H1 (cell line): ENCODE data around the gene CTIF. TPM values are rescaled to one million over a fixed set of nuclear protein-coding genes. Genes with fewer than 3 reads are reported as not detected.

ENCODE experiments used
- ASH2L ChIP-seq: fragments of 200-600, 300-600 bp; sonication (generic); IDR thresholded peaks from one replicate; pipeline ENCODE4 v1.7.1; 2017; ENCODE audit warnings: low read length
- EGR1 ChIP-seq: IDR thresholded peaks from 2 replicates; pipeline ENCODE4 v1.6.1; 2011; ENCODE audit warnings: low read depth, low read length, borderline replicate concordance
- HDAC6 ChIP-seq: IDR thresholded peaks from one replicate; pipeline ENCODE4 v1.7.1; 2012; ENCODE audit warnings: low read depth, mild to moderate bottlenecking, inconsistent platforms, low read length, moderate library complexity
- NRF1 ChIP-seq: IDR thresholded peaks from 2 replicates; pipeline ENCODE4 v1.6.1; 2011; ENCODE audit warnings: mild to moderate bottlenecking, low read depth, low read length, improper control_type of control experiment
- SP4 ChIP-seq: IDR thresholded peaks from 2 replicates; pipeline ENCODE4 v1.6.1; 2012; ENCODE audit warnings: low read length, inconsistent platforms
- polyA plus RNA-seq, 7 experiments: library from polyadenylated mRNA; depleted of rRNA in 3 of 7; stranded (reverse) in 5 of 7; unstranded in 2 of 7; fragments of >200 nt in 5 of 7; fragments of 200-250 nt in 2 of 7; gene quantifications; 1 replicate in 5 of 7; 2 replicates in 1 of 7; 4 replicates in 1 of 7; pipeline versions ENCODE4 v1.2.1 to v1.2.3, GENCODE V29; 2011 to 2013; ENCODE audit warnings: missing spikeins in 2 of 7, mixed read lengths in 2 of 7
- total RNA-seq: library from RNA; stranded (reverse); fragmentation: NEBNext Ultra II Directional; extraction: Animal tissue kit (Norgen Biotek cat#: 25700); gene quantifications from 2 replicates; pipeline ENCODE4 v1.2.1, GENCODE V29; 2021
- TF ChIP-seq, protein P1 (sequence below): fragments of 300-600 bp; sonication (generic); IDR thresholded peaks from 2 replicates; pipeline ENCODE4 v1.7.1; 2012; ENCODE audit warnings: low read length, moderate library complexity, mild to moderate bottlenecking, inconsistent platforms; ENCODE audit not compliant: insufficient replicate concordance
- TF ChIP-seq, protein P2 (sequence below): IDR thresholded peaks from 2 replicates; pipeline ENCODE4 v1.6.1; 2011; ENCODE audit warnings: low read length, improper control_type of control experiment
- TF ChIP-seq, protein P3 (sequence below), 3 experiments: IDR thresholded peaks; 1 replicate in 2 of 3; 2 replicates in 1 of 3; pipeline versions ENCODE4 v1.5.1 to v1.6.1; 2011; ENCODE audit warnings: low read length in 3 of 3, mild to moderate bottlenecking in 3 of 3, inconsistent platforms in 2 of 3, low read depth in 1 of 3, moderate library complexity in 1 of 3; ENCODE audit not compliant: insufficient read depth in 1 of 3; ENCODE audit errors: control extremely low read depth in 1 of 3

Gene CTIF
- total and polyA plus RNA-seq, 2 of the 8 experiments (the other 6 are each of a cell fraction or from before 2014, with no cell fraction given), result 9.0 to 17.8 TPM

DNA sequence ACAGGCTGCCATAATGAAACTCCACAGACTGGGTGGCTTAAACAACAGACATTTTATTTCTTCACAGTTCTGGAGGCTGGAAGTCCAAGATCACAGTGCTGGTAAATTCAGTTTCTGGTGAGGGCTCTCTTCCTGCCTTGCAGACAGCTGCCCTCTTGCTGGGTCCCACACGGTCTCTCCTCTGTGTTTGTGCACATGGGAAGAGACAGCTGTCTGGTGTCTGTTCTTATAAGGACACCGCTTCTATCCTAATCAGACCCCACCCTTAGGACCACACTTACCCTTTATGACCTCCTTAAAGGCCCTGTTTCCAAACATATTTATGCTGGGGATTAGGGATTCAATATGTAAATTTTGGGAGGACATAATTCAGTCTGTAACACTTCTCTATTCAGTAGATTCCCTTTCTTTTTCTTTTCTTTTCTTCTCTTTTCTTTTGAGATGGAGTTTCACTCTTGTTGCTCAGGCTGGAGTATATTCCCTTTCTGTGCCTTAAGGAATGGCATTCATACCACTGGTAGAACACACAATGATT, 18.9 kb downstream of the CTIF start (continued):
- TF ChIP-seq, protein P1, sequence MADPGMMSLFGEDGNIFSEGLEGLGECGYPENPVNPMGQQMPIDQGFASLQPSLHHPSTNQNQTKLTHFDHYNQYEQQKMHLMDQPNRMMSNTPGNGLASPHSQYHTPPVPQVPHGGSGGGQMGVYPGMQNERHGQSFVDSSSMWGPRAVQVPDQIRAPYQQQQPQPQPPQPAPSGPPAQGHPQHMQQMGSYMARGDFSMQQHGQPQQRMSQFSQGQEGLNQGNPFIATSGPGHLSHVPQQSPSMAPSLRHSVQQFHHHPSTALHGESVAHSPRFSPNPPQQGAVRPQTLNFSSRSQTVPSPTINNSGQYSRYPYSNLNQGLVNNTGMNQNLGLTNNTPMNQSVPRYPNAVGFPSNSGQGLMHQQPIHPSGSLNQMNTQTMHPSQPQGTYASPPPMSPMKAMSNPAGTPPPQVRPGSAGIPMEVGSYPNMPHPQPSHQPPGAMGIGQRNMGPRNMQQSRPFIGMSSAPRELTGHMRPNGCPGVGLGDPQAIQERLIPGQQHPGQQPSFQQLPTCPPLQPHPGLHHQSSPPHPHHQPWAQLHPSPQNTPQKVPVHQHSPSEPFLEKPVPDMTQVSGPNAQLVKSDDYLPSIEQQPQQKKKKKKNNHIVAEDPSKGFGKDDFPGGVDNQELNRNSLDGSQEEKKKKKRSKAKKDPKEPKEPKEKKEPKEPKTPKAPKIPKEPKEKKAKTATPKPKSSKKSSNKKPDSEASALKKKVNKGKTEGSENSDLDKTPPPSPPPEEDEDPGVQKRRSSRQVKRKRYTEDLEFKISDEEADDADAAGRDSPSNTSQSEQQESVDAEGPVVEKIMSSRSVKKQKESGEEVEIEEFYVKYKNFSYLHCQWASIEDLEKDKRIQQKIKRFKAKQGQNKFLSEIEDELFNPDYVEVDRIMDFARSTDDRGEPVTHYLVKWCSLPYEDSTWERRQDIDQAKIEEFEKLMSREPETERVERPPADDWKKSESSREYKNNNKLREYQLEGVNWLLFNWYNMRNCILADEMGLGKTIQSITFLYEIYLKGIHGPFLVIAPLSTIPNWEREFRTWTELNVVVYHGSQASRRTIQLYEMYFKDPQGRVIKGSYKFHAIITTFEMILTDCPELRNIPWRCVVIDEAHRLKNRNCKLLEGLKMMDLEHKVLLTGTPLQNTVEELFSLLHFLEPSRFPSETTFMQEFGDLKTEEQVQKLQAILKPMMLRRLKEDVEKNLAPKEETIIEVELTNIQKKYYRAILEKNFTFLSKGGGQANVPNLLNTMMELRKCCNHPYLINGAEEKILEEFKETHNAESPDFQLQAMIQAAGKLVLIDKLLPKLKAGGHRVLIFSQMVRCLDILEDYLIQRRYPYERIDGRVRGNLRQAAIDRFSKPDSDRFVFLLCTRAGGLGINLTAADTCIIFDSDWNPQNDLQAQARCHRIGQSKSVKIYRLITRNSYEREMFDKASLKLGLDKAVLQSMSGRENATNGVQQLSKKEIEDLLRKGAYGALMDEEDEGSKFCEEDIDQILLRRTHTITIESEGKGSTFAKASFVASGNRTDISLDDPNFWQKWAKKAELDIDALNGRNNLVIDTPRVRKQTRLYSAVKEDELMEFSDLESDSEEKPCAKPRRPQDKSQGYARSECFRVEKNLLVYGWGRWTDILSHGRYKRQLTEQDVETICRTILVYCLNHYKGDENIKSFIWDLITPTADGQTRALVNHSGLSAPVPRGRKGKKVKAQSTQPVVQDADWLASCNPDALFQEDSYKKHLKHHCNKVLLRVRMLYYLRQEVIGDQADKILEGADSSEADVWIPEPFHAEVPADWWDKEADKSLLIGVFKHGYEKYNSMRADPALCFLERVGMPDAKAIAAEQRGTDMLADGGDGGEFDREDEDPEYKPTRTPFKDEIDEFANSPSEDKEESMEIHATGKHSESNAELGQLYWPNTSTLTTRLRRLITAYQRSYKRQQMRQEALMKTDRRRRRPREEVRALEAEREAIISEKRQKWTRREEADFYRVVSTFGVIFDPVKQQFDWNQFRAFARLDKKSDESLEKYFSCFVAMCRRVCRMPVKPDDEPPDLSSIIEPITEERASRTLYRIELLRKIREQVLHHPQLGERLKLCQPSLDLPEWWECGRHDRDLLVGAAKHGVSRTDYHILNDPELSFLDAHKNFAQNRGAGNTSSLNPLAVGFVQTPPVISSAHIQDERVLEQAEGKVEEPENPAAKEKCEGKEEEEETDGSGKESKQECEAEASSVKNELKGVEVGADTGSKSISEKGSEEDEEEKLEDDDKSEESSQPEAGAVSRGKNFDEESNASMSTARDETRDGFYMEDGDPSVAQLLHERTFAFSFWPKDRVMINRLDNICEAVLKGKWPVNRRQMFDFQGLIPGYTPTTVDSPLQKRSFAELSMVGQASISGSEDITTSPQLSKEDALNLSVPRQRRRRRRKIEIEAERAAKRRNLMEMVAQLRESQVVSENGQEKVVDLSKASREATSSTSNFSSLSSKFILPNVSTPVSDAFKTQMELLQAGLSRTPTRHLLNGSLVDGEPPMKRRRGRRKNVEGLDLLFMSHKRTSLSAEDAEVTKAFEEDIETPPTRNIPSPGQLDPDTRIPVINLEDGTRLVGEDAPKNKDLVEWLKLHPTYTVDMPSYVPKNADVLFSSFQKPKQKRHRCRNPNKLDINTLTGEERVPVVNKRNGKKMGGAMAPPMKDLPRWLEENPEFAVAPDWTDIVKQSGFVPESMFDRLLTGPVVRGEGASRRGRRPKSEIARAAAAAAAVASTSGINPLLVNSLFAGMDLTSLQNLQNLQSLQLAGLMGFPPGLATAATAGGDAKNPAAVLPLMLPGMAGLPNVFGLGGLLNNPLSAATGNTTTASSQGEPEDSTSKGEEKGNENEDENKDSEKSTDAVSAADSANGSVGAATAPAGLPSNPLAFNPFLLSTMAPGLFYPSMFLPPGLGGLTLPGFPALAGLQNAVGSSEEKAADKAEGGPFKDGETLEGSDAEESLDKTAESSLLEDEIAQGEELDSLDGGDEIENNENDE, result no peak
- no peak for TF ChIP-seq HDAC6
- TF ChIP-seq EGR1, result no peak
- no peak for TF ChIP-seq SP4
- TF ChIP-seq, protein P2, sequence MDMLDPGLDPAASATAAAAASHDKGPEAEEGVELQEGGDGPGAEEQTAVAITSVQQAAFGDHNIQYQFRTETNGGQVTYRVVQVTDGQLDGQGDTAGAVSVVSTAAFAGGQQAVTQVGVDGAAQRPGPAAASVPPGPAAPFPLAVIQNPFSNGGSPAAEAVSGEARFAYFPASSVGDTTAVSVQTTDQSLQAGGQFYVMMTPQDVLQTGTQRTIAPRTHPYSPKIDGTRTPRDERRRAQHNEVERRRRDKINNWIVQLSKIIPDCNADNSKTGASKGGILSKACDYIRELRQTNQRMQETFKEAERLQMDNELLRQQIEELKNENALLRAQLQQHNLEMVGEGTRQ, result no peak
- TF ChIP-seq ASH2L, result no peak
- TF ChIP-seq NRF1, result no peak
- TF ChIP-seq, protein P3, sequence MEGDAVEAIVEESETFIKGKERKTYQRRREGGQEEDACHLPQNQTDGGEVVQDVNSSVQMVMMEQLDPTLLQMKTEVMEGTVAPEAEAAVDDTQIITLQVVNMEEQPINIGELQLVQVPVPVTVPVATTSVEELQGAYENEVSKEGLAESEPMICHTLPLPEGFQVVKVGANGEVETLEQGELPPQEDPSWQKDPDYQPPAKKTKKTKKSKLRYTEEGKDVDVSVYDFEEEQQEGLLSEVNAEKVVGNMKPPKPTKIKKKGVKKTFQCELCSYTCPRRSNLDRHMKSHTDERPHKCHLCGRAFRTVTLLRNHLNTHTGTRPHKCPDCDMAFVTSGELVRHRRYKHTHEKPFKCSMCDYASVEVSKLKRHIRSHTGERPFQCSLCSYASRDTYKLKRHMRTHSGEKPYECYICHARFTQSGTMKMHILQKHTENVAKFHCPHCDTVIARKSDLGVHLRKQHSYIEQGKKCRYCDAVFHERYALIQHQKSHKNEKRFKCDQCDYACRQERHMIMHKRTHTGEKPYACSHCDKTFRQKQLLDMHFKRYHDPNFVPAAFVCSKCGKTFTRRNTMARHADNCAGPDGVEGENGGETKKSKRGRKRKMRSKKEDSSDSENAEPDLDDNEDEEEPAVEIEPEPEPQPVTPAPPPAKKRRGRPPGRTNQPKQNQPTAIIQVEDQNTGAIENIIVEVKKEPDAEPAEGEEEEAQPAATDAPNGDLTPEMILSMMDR (IDR thresholded peaks at IDR 0.05; ENCODE audit: control extremely low read depth in 1 of 3, insufficient read depth in 1 of 3, low read depth in 1 of 3, low read length in 3 of 3), result no peak
